GM12878 (cell line): ENCODE data around the gene UFSP2. TPM values are rescaled to one million over a fixed set of nuclear protein-coding genes. Genes with fewer than 3 reads are reported as not detected.
A peak's percentile ranks its signal among the peaks of the same experiment; 100 is the strongest.

Experiments used
- ATAC-seq: fragments of 200-7000 bp; cut with Tn5 transposase; 3 replicates; pipeline ENCODE4 v1.9.1; 2020; ENCODE audit warnings: mild to moderate bottlenecking, moderate library complexity
- BruUV-seq: library from RNA; stranded (reverse); fragments of 400-500 nt; replicated peaks from 2 replicates; lab custom pipeline; 2021; lab: Mats Ljungman, UMichigan
- CTCF ChIA-PET: fragments of 300-600 bp; sonication (Branson Sonifier 250); formaldehyde crosslinking; extraction: SDS; loops from one replicate; lab custom pipeline; 2021; ENCODE audit warnings: inconsistent platforms; lab: Yijun Ruan, JAX
- POLR2A ChIA-PET: fragments of 350-600 bp; formaldehyde crosslinking; extraction: SDS; loops from one replicate; lab custom pipeline; 2021; ENCODE audit warnings: inconsistent platforms; lab: Charles Lee
- RAD21 ChIA-PET: fragments of 300-600 bp; sonication (Branson Sonifier 250); formaldehyde crosslinking; loops from one replicate; lab custom pipeline; 2023; ENCODE audit warnings: antibody characterized with exemption; ENCODE audit not compliant: unreplicated experiment; lab: Charles Lee
- SMC1A ChIA-PET: fragments of 300-600 bp; sonication (Branson Sonifier 250); formaldehyde crosslinking; loops from one replicate; lab custom pipeline; 2023; ENCODE audit not compliant: unreplicated experiment, uncharacterized antibody; lab: Charles Lee
- DNase-seq: peaks from one replicate; pipeline ENCODE4 v3.0.0-alpha.2; 2011; ENCODE audit warnings: low read depth, low spot score
- FAIRE-seq: peaks from 3 replicates; lab custom pipeline; 2011; peaks lifted over from hg19 to GRCh38; lab: Jason Lieb, UNC
- H2AFZ ChIP-seq: 2 replicates; pipeline ENCODE4 v1.6.0; 2011; ENCODE audit warnings: low read depth, low read length, control low read depth; ENCODE audit not compliant: control insufficient read depth
- H3K27ac ChIP-seq: 2 replicates; pipeline ENCODE4 v1.5.1; 2011; ENCODE audit warnings: control low read depth; ENCODE audit not compliant: control insufficient read depth, insufficient read depth
- H3K27me3 ChIP-seq, 2 experiments: replicated peaks in 1 of 2; 2 replicates each; pipeline versions ENCODE4 v1.6.0 to v1.6.1; 2011; ENCODE audit warnings: low read length in 1 of 2; ENCODE audit not compliant: control insufficient read depth in 2 of 2, insufficient read depth in 2 of 2
- H3K36me3 ChIP-seq, 2 experiments: 2 replicates each; pipeline ENCODE4 v1.5.1; 2011; ENCODE audit warnings: low read length in 1 of 2; ENCODE audit not compliant: control insufficient read depth in 2 of 2, insufficient read depth in 2 of 2
- H3K4me1 ChIP-seq: 2 replicates; pipeline ENCODE4 v1.6.1; 2011; ENCODE audit warnings: mild to moderate bottlenecking, low read length, moderate library complexity, mixed read lengths; ENCODE audit not compliant: control insufficient read depth, insufficient read depth
- H3K4me2 ChIP-seq: 2 replicates; pipeline ENCODE4 v1.6.0; 2011; ENCODE audit warnings: control low read depth; ENCODE audit not compliant: control insufficient read depth, insufficient read depth
- H3K4me3 ChIP-seq: fragments of 200-600 bp; sonication (generic); 2 replicates; pipeline ENCODE4 v1.5.1; 2016
- H3K79me2 ChIP-seq: 2 replicates; pipeline ENCODE4 v1.6.0; 2011; ENCODE audit warnings: low read length; ENCODE audit not compliant: control insufficient read depth, insufficient read depth
- H3K9ac ChIP-seq: 2 replicates; pipeline ENCODE4 v1.8.0; 2011; ENCODE audit warnings: low read length, control low read depth, mixed read lengths; ENCODE audit not compliant: control insufficient read depth, insufficient read depth
- H3K9me3 ChIP-seq: replicated peaks from 3 replicates; pipeline ENCODE4 v1.5.1; 2011; ENCODE audit warnings: mild to moderate bottlenecking, low read length; ENCODE audit not compliant: control insufficient read depth, insufficient read depth
- H4K20me1 ChIP-seq: 2 replicates; pipeline ENCODE4 v1.6.0; 2011; ENCODE audit not compliant: control insufficient read depth, insufficient read depth
- ATF7 ChIP-seq: fragments of 450-650 bp; IDR thresholded peaks from 2 replicates; pipeline ENCODE4 v1.6.1; 2016; ENCODE audit warnings: low read depth, mild to moderate bottlenecking
- BCL11A ChIP-seq: IDR thresholded peaks from 2 replicates; pipeline ENCODE4 v1.6.1; 2011; ENCODE audit warnings: low read depth, low read length
- CBX5 ChIP-seq: sonication (generic); IDR thresholded peaks from 2 replicates; pipeline ENCODE4 v1.6.1; 2016; ENCODE audit warnings: low read depth, moderate library complexity, mild to moderate bottlenecking, inconsistent platforms
- CEBPB ChIP-seq, 2 experiments: fragments of 150-350 bp in 1 of 2; IDR thresholded peaks; 2 replicates each; pipeline ENCODE4 v1.6.1; 2012 to 2014; ENCODE audit warnings: low read depth in 2 of 2, low read length in 2 of 2, borderline replicate concordance in 1 of 2, inconsistent platforms in 1 of 2
- HCFC1 ChIP-seq: fragments of 150-350 bp; IDR thresholded peaks from 2 replicates; pipeline ENCODE4 v1.6.1; 2014; ENCODE audit warnings: low read length
- MXI1 ChIP-seq: fragments of 150-350 bp; IDR thresholded peaks from 2 replicates; pipeline ENCODE4 v1.6.1; 2011; ENCODE audit warnings: low read depth, mild to moderate bottlenecking, inconsistent platforms, low read length, improper control_type of control experiment
- NR2C1 ChIP-seq: fragments of 450-650 bp; IDR thresholded peaks from 2 replicates; pipeline ENCODE4 v1.6.1; 2017; ENCODE audit warnings: antibody characterized with exemption, mild to moderate bottlenecking, moderate library complexity
- RUNX3 ChIP-seq: IDR thresholded peaks from 2 replicates; pipeline ENCODE4 v1.6.1; 2012; ENCODE audit warnings: low read length, inconsistent platforms
- SMC3 ChIP-seq: IDR thresholded peaks from 2 replicates; pipeline ENCODE4 v1.6.1; 2011; ENCODE audit warnings: low read length, improper control_type of control experiment, borderline replicate concordance
- STAT3 ChIP-seq: IDR thresholded peaks from 2 replicates; pipeline ENCODE4 v1.6.1; 2011; ENCODE audit warnings: low read depth, low read length, improper control_type of control experiment
- TARDBP ChIP-seq: IDR thresholded peaks from 2 replicates; pipeline ENCODE4 v1.6.1; 2016; ENCODE audit warnings: borderline replicate concordance
- ZZZ3 ChIP-seq: IDR thresholded peaks from 2 replicates; pipeline ENCODE4 v1.6.1; 2011; ENCODE audit warnings: low read depth; ENCODE audit not compliant: control insufficient read depth, insufficient read length
- WGBS: methylation state at CpG from one replicate; pipeline ENCODE4 v1.1.6; 2016; ENCODE audit warnings: low lambda C conversion rate; ENCODE audit not compliant: insufficient replicate concordance, insufficient coverage; ENCODE audit errors: missing lambda C conversion rate; 5-methylcytosine and 5-hydroxymethylcytosine counted together
- in situ Hi-C: fragments of 300-500 bp; cut with MboI; formaldehyde crosslinking; loops from 9 replicates; pipeline ENCODE4 v1.14.3; 2018; ENCODE audit warnings: mixed read lengths
- intact Hi-C: fragments of 100-400 bp; cut with micrococcal nuclease; formaldehyde crosslinking; loops from one replicate; pipeline ENCODE4 v1.14.2; 2022; ENCODE audit not compliant: unreplicated experiment
- polyA plus RNA-seq, 11 experiments: library from polyadenylated mRNA; depleted of rRNA in 4 of 11; unstranded in 6 of 11; stranded (reverse) in 5 of 11; fragments of >200 nt; fragmentation: Nextera tagmentation in 4 of 11; fragmentation: Illumina TruSeq in 1 of 11; extraction: Ambion mirVana in 4 of 11; extraction: Trizol in 1 of 11; gene quantifications; 1 replicate in 1 of 11; 2 replicates in 10 of 11; pipeline versions ENCODE4 v1.2.1 to v1.2.3, GENCODE V29; 2011 to 2016; ENCODE audit warnings: inconsistent platforms in 2 of 11, missing spikeins in 2 of 11, low read depth in 1 of 11
- total RNA-seq, 4 experiments: library from RNA; depleted of rRNA in 3 of 4; stranded (reverse); fragments of >200 nt in 3 of 4; fragmentation: Illumina TruSeq in 1 of 4; extraction: Trizol in 1 of 4; gene quantifications; 2 replicates each; pipeline versions ENCODE4 v1.2.1 to v1.2.3, GENCODE V29; 2013 to 2021
- TF ChIP-seq, protein P1 (sequence below): fragments of 450-650 bp; IDR thresholded peaks from 2 replicates; pipeline ENCODE4 v1.6.1; 2017; ENCODE audit warnings: antibody characterized with exemption, mild to moderate bottlenecking, moderate library complexity
- TF ChIP-seq, protein P2 (sequence below): fragments of 450-650 bp; IDR thresholded peaks from 2 replicates; pipeline ENCODE4 v1.6.1; 2016; ENCODE audit warnings: mild to moderate bottlenecking, moderate library complexity, borderline replicate concordance
- TF ChIP-seq, protein P3 (sequence below): fragments of 450-650 bp; IDR thresholded peaks from 2 replicates; pipeline ENCODE4 v1.6.1; 2017; ENCODE audit warnings: borderline replicate concordance

Gene UFSP2
- total and polyA plus RNA-seq, 10 of the 15 experiments (the other 5 are each of a cell fraction or from before 2014, with no cell fraction given) = 25.4 to 53.1 (median 37.7) TPM

DNA sequence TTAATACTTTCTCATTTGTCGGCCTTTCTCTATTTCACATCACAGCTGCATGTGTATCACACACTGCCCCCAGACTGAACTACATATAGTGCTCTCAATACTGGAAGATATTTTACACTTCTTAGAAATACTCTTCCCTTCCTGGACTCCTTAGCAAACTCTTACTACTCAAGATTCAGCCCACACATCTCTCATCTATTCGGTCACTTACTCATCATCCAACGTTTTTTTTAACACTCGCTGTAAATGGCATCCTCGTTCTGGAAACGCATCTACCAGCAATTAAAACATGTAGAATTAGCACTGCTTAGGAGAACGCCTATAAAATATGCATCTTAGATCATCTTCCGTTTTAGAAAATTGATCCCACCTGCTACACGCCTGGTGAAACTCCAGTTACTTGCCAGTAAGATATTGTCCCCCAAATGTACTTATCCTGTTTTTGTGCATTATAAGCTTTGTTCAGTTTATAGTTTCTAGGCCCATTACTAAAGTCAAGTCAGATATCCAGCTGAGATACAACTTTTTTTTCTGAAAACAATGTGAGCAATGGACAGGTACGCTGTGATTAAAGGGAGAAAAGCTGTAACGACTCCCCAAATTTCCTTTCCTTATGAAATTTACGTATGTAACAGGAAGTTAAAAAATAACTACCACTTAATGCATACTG, 31.1 kb downstream of the UFSP2 start:
- Histone ChIP-seq H3K4me2 (peak overlapping the region; percentile 79), H4K20me1 (no peaks in the 10 kb centered on the region), H2AFZ (peak overlapping the region; percentile 30), H3K4me3 (peak overlapping the region; percentile 79), H3K4me1 (peaks cover 19% of the 10 kb centered on the region), H3K36me3 (peaks cover 0 to 10% of the 10 kb centered on the region in 2 experiments; a peak in 2 of 4 replicates), H3K27me3 (no peaks in the 10 kb centered on the region), H3K9me3 (no peaks in the 10 kb centered on the region), H3K9ac (peak overlapping the region; percentile 87), H3K27ac (peak overlapping the region; percentile 97), H3K79me2 (peaks cover 54% of the 10 kb centered on the region)
- no TSS peak for BruUV-seq
- ChIA-PET SMC1A (interaction anchor here (1.0 to 6.2 kb wide), 12 partner anchors 9 to 186 kb away, joined by 3 to 72 read pairs (median 8); partner anchors contain the start of genes SNX25 and UFSP2), POLR2A (interaction anchor here (0.7 to 7.9 kb wide), 8 partner anchors 17 to 190 kb away, joined by 3 to 60 read pairs (median 7); partner anchors contain the start of gene UFSP2), RAD21 (interaction anchor here (1.0 to 2.8 kb wide), 6 partner anchors 30 to 186 kb away, joined by 3 to 26 read pairs (median 7); partner anchors contain the start of gene UFSP2), CTCF (interaction anchor here (1.0 to 2.0 kb wide), 7 partner anchors 9 to 204 kb away, joined by 3 to 7 read pairs (median 4); no protein-coding TSS in a partner anchor)
- 64% methylated on average over 12 of the region's 12 CpGs for WGBS
- no peak for DNase-seq
- ATAC-seq = no peak
- FAIRE-seq = no peak
- intact Hi-C loops (loop anchor here (2.0 to 5.0 kb wide), 3 partner anchors 76 to 203 kb away; partner anchors contain the start of gene CCDC110), in situ Hi-C loops (no loop called here)
- TF ChIP-seq NR2C1 (no peak), ATF7 (no peak), MXI1 (no peak), ZZZ3 (no peak), TARDBP (no peak), RUNX3 (no peak), BCL11A (no peak), HCFC1 (no peak), STAT3 (no peak), SMC3 (no peak), CBX5 (no peak), CEBPB (IDR thresholded peaks at IDR 0.05; ENCODE audit: borderline replicate concordance in 1 of 2, low read depth in 2 of 2, low read length in 2 of 2) (peak in 1 of 2 experiments; percentile 25; a peak in 1 of 4 replicates)
- TF ChIP-seq, protein P1, sequence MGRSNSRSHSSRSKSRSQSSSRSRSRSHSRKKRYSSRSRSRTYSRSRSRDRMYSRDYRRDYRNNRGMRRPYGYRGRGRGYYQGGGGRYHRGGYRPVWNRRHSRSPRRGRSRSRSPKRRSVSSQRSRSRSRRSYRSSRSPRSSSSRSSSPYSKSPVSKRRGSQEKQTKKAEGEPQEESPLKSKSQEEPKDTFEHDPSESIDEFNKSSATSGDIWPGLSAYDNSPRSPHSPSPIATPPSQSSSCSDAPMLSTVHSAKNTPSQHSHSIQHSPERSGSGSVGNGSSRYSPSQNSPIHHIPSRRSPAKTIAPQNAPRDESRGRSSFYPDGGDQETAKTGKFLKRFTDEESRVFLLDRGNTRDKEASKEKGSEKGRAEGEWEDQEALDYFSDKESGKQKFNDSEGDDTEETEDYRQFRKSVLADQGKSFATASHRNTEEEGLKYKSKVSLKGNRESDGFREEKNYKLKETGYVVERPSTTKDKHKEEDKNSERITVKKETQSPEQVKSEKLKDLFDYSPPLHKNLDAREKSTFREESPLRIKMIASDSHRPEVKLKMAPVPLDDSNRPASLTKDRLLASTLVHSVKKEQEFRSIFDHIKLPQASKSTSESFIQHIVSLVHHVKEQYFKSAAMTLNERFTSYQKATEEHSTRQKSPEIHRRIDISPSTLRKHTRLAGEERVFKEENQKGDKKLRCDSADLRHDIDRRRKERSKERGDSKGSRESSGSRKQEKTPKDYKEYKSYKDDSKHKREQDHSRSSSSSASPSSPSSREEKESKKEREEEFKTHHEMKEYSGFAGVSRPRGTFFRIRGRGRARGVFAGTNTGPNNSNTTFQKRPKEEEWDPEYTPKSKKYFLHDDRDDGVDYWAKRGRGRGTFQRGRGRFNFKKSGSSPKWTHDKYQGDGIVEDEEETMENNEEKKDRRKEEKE = no peak
- TF ChIP-seq, protein P2, sequence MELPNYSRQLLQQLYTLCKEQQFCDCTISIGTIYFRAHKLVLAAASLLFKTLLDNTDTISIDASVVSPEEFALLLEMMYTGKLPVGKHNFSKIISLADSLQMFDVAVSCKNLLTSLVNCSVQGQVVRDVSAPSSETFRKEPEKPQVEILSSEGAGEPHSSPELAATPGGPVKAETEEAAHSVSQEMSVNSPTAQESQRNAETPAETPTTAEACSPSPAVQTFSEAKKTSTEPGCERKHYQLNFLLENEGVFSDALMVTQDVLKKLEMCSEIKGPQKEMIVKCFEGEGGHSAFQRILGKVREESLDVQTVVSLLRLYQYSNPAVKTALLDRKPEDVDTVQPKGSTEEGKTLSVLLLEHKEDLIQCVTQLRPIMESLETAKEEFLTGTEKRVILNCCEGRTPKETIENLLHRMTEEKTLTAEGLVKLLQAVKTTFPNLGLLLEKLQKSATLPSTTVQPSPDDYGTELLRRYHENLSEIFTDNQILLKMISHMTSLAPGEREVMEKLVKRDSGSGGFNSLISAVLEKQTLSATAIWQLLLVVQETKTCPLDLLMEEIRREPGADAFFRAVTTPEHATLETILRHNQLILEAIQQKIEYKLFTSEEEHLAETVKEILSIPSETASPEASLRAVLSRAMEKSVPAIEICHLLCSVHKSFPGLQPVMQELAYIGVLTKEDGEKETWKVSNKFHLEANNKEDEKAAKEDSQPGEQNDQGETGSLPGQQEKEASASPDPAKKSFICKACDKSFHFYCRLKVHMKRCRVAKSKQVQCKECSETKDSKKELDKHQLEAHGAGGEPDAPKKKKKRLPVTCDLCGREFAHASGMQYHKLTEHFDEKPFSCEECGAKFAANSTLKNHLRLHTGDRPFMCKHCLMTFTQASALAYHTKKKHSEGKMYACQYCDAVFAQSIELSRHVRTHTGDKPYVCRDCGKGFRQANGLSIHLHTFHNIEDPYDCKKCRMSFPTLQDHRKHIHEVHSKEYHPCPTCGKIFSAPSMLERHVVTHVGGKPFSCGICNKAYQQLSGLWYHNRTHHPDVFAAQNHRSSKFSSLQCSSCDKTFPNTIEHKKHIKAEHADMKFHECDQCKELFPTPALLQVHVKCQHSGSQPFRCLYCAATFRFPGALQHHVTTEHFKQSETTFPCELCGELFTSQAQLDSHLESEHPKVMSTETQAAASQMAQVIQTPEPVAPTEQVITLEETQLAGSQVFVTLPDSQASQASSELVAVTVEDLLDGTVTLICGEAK = no peak; the same call in none of the 2 replicates
- TF ChIP-seq, protein P3, sequence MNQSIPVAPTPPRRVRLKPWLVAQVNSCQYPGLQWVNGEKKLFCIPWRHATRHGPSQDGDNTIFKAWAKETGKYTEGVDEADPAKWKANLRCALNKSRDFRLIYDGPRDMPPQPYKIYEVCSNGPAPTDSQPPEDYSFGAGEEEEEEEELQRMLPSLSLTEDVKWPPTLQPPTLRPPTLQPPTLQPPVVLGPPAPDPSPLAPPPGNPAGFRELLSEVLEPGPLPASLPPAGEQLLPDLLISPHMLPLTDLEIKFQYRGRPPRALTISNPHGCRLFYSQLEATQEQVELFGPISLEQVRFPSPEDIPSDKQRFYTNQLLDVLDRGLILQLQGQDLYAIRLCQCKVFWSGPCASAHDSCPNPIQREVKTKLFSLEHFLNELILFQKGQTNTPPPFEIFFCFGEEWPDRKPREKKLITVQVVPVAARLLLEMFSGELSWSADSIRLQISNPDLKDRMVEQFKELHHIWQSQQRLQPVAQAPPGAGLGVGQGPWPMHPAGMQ = no peak
